ENCODE data around the gene JUND. TPM values are rescaled to one million over a fixed set of nuclear protein-coding genes. Genes with fewer than 3 reads are reported as not detected.

JUND gene
- total RNA-seq, 2 donors from 2014 or later: 177 to 418 TPM

DNA sequence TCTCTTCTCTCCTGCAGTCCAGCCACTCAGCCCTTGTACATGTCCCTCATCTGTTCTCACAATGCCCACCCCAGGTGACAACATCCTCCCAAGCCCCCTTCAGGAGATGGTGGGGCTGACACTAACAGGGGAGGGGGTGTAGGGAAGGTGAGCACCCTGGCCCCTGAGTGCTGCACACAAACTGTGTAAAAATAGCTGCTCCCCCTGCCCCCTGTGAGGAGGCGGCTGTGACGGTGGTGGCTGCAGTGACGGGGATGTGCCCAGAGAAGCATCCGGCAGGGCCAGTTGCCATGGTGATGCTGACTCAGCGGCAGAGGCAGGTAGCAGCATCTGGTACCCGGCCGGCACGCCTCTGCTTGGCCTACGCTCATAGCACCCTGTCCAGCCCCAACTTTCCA lies 13.0 kb upstream of the JUND start:
- H3K4me3 ChIP-seq: no peak overlapping the region
- intact Hi-C loops (cut with DNase I): no loop called here
- peaks cover 10% of the 10 kb centered on the region for H3K4me1 ChIP-seq
- H3K9ac ChIP-seq (ENCODE audit: low read depth in 2 of 2, low read length in 2 of 2): peak overlapping the region; percentile 9 to 47
- no peak overlapping the region for H3K27ac ChIP-seq
- TF ChIP-seq, protein P1, sequence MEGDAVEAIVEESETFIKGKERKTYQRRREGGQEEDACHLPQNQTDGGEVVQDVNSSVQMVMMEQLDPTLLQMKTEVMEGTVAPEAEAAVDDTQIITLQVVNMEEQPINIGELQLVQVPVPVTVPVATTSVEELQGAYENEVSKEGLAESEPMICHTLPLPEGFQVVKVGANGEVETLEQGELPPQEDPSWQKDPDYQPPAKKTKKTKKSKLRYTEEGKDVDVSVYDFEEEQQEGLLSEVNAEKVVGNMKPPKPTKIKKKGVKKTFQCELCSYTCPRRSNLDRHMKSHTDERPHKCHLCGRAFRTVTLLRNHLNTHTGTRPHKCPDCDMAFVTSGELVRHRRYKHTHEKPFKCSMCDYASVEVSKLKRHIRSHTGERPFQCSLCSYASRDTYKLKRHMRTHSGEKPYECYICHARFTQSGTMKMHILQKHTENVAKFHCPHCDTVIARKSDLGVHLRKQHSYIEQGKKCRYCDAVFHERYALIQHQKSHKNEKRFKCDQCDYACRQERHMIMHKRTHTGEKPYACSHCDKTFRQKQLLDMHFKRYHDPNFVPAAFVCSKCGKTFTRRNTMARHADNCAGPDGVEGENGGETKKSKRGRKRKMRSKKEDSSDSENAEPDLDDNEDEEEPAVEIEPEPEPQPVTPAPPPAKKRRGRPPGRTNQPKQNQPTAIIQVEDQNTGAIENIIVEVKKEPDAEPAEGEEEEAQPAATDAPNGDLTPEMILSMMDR (IDR thresholded peaks at IDR 0.05): no peak
- no peaks in the 10 kb centered on the region for H3K9me3 ChIP-seq
- H3K27me3 ChIP-seq: no peaks in the 10 kb centered on the region
- H3K36me3 ChIP-seq: no peaks in the 10 kb centered on the region
- no peak for DNase-seq

DNA sequence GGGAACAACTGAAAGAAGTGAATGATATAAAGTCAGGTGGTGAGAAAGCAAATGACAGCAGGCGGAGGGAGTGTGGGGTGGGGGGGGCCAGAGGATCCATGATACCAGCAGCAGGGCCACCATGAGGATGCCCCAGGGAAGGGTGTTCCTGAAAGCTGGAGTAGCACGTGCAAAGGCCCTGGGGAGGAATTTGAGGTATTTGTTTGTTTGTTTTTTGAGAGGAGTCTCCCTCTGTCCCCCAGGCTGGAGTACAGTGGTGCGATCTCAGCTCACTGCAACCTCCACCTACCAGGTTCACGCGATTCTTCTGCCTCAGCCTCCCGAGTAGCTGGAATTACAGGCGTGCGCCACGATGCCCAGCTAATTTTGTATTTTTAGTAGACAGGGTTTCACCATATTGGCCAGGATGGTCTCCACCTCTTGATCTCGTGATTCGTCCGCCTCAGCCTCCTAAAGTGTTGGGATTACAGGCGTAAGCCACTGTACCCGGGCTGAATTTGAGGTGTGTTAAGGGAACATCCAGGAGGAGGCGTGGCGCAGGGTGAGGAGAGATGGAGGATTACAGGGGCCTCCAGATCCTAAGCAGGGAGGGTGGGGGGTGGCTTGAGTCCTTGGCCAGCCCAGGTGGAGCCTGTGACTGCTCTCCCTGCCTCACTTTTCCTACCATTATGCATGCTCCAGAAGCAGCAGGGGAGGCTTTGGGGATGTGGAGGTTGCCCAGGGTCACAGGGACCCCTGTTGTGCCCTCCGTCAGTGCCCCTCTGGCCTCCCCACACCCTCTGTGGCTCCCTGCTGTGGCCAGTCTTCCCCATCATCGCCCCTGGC lies 12.4 kb upstream of the JUND start:
- H3K9ac ChIP-seq (ENCODE audit: low read depth in 2 of 2, low read length in 2 of 2): peak overlapping the region; percentile 75 to 88

DNA sequence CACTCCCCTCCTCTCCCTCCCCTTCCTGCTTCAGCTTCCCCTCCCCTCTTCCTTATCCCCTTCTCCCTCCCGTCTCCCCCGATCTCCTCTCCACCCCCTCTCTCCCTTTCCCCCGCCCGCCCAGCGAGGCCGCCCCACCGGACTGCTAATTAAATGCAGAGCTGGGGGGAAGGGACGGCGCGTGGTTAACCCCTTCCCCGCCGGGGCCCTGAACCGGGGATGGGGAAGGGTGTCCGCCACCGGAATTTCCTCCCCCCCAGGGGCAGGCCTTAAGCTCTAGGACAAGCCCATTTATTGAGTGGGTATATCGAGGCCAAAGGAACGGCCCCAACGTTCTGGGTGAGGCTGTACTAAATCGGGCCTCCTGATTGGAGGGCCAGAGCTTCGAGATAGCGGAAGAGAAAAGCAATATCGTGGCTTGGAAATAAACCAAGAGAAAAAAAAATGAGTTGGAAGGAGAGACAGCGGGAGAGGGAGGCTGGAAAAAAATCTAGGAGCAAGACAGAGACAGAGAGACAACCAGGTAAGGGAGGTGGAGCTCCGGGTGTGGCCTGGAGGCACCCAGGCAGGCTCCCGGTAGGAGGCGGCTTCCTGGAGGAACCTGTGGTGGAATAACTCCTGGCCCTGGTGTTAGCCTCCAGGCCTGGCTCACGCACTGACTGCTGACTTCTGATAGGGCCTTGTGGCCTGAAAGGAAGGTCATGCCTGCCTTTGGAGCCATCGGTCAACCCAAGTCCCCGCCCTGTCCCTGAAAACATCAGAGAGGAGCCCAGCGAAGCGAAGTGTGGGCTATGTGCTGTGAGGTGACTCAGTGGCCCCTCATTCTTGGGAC lies 11.6 kb upstream of the JUND start:
- peak; percentile 83 for DNase-seq
- peak overlapping the region; percentile 75 to 88 for H3K9ac ChIP-seq (ENCODE audit: low read depth in 2 of 2, low read length in 2 of 2)
- peak overlapping the region; percentile 48 for H3K4me3 ChIP-seq
- TF ChIP-seq, protein P1 (IDR thresholded peaks at IDR 0.05): no peak
- H3K9me3 ChIP-seq: no peaks in the 10 kb centered on the region
- H3K4me1 ChIP-seq: peaks cover 10% of the 10 kb centered on the region
- H3K27me3 ChIP-seq: no peaks in the 10 kb centered on the region
- intact Hi-C loops (cut with DNase I): no loop called here
- peak overlapping the region; percentile 86 for H3K27ac ChIP-seq
- H3K36me3 ChIP-seq: no peaks in the 10 kb centered on the region

More for the DNA sequence above, 12.4 kb upstream of the JUND start:
- no peaks in the 10 kb centered on the region for H3K36me3 ChIP-seq
- peaks cover 10% of the 10 kb centered on the region for H3K4me1 ChIP-seq
- no peak for DNase-seq
- peak overlapping the region; percentile 86 for H3K27ac ChIP-seq
- no peaks in the 10 kb centered on the region for H3K27me3 ChIP-seq
- TF ChIP-seq, protein P1 (IDR thresholded peaks at IDR 0.05): no peak
- no peak overlapping the region for H3K4me3 ChIP-seq
- no peaks in the 10 kb centered on the region for H3K9me3 ChIP-seq
- intact Hi-C loops (cut with DNase I): no loop called here

DNA sequence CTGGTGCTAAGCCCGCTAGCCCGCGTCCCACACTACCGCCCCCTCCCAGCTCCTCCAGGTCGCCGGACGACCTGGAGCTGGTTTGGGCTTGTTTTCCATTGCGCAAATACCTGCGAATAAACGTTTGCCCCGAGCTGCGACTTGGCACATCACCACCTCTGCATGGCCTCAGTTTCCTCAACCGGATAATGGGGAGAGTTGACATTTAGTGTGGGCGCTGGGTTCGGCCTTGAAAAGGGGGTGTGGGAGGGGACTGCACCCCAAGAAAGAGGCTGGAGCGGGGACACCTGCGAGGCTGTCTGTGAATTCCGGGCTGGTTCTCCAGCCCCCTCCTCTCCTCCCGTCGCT lies 11.0 kb upstream of the JUND start:
- H3K36me3 ChIP-seq: no peaks in the 10 kb centered on the region
- peak overlapping the region; percentile 48 for H3K4me3 ChIP-seq
- peak; percentile 63 for DNase-seq
- TF ChIP-seq, protein P1 (IDR thresholded peaks at IDR 0.05): no peak
- H3K4me1 ChIP-seq: peaks cover 10% of the 10 kb centered on the region
- no peaks in the 10 kb centered on the region for H3K27me3 ChIP-seq
- peak overlapping the region; percentile 75 to 88 for H3K9ac ChIP-seq (ENCODE audit: low read depth in 2 of 2, low read length in 2 of 2)
- H3K27ac ChIP-seq: peak overlapping the region; percentile 86
- H3K9me3 ChIP-seq: no peaks in the 10 kb centered on the region
- intact Hi-C loops (cut with DNase I): no loop called here

DNA sequence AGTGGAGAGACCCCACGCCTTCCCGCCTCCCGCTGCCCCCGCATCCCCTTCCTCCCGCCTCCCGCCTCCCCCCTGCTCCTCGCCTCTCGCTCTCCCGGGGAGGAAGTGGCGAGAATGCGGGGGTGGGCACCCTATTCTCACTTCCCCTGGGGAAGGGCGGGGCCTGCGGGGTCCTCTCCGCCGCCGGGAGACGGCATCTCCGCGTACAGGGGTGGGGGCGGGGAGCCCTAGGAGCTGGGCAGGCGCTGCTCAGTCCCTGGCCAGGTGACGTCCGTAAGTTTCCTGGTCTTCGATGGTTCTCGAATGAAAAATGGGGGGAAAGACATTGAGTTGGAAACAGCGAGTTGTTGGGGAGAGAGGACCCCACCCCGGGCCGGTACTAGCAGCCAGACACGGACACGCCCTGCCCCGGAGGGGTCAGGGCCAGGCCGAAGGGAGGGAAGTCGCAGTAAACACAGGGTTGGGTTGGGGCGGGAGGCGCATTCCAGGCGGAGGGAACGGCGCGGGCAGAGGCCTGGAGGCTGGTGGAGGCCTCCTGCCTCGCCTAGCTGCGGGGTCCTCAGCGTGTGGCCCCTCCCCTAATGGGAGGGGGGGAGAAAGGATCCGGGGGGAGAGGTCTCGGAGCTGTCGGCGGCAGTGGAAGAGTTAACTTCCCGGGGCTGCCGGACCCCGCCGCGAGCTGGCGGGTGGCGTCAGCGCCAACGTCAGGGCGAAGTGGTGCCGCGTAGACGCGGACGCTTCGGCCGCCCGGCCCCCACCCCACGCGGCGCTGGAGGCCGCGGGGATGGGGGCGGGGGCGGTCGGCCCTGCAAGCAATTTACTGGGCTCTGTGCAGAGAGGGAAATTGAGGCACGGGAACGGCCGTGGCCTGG lies 10.4 kb upstream of the JUND start:
- intact Hi-C loops (cut with DNase I): no loop called here
- no peaks in the 10 kb centered on the region for H3K9me3 ChIP-seq
- H3K4me3 ChIP-seq: peak overlapping the region; percentile 48
- peak overlapping the region; percentile 86 for H3K27ac ChIP-seq
- peaks cover 10% of the 10 kb centered on the region for H3K4me1 ChIP-seq
- DNase-seq: peak; percentile 88
- TF ChIP-seq, protein P1 (IDR thresholded peaks at IDR 0.05): no peak
- no peaks in the 10 kb centered on the region for H3K36me3 ChIP-seq
- peak overlapping the region; percentile 75 to 88 for H3K9ac ChIP-seq (ENCODE audit: low read depth in 2 of 2, low read length in 2 of 2)
- no peaks in the 10 kb centered on the region for H3K27me3 ChIP-seq
